IPS-15b (cell line): ENCODE measurements around the gene DNAJC5G.
A peak's percentile ranks its signal among the peaks of the same experiment; 100 is the strongest.
"Not testable (repeated sequence)": the region's sequence is repeated elsewhere in the genome, so short reads cannot be mapped to it uniquely, and the experiment has no call there.

Experiments
- H3K27me3 ChIP-seq: one replicate; pipeline ENCODE4 v1.6.1; 2013; ENCODE audit warnings: low read length; ENCODE audit not compliant: control insufficient read depth, insufficient read depth
- H3K36me3 ChIP-seq: one replicate; pipeline ENCODE4 v1.6.1; 2013; ENCODE audit warnings: low read length; ENCODE audit not compliant: control insufficient read depth, insufficient read depth
- H3K4me1 ChIP-seq: one replicate; pipeline ENCODE4 v1.6.1; 2013; ENCODE audit warnings: mild to moderate bottlenecking, low read length; ENCODE audit not compliant: control insufficient read depth, insufficient read depth
- H3K4me3 ChIP-seq: one replicate; pipeline ENCODE4 v1.5.1; 2013; ENCODE audit warnings: low read depth, low read length
- H3K9ac ChIP-seq: one replicate; pipeline ENCODE4 v1.6.1; 2013; ENCODE audit warnings: low read depth, mild to moderate bottlenecking, low read length
- H3K9me3 ChIP-seq: one replicate; pipeline ENCODE4 v1.6.1; 2013; ENCODE audit warnings: mild to moderate bottlenecking, low read length; ENCODE audit not compliant: control insufficient read depth, insufficient read depth

The DNAJC5G gene

GRCh38 chr2:27256855-27257454, 18.3 kb upstream of the DNAJC5G start:
- H3K4me3 ChIP-seq, result no peak overlapping the region
- H3K4me1 ChIP-seq, result peaks cover under 1% of the 10 kb centered on the region
- H3K9me3 ChIP-seq, result no peaks in the 10 kb centered on the region
- H3K27me3 ChIP-seq, result peaks cover 25% of the 10 kb centered on the region
- H3K9ac ChIP-seq, result no peak overlapping the region
- H3K36me3 ChIP-seq, result no peaks in the 10 kb centered on the region

DNA sequence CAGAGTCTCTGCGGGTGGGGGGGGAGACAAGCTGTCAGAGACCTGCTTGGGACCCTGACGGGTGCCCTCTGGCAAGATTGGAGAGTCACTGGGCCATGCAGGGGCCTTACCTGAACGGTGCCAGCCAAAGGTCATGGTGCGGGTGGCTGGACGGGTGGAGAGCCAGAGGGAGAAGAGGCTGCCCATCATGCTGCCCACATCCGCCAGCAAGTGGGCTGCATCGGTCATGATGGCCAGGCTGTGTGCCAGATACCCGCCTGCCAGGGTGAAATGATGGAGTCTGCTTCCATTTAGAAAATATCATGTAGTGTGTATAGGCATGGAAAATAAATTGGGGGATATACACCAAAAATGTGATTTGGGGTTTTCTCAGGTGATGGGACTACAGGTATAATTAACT, 17.2 kb upstream of the DNAJC5G start:
- no peaks in the 10 kb centered on the region for H3K4me1 ChIP-seq
- no peaks in the 10 kb centered on the region for H3K9me3 ChIP-seq
- no peaks in the 10 kb centered on the region for H3K36me3 ChIP-seq
- peaks cover 28% of the 10 kb centered on the region for H3K27me3 ChIP-seq
- H3K9ac ChIP-seq, result no peak overlapping the region
- no peak overlapping the region for H3K4me3 ChIP-seq

GRCh38 chr2:27261241-27261925, 13.8 kb upstream of the DNAJC5G start:
- Histone ChIP-seq H3K9ac (no peak overlapping the region), H3K4me3 (peak overlapping the region; percentile 58), H3K9me3 (no peaks in the 10 kb centered on the region), H3K36me3 (no peaks in the 10 kb centered on the region), H3K4me1 (no peaks in the 10 kb centered on the region), H3K27me3 (peaks cover 62% of the 10 kb centered on the region)

DNA sequence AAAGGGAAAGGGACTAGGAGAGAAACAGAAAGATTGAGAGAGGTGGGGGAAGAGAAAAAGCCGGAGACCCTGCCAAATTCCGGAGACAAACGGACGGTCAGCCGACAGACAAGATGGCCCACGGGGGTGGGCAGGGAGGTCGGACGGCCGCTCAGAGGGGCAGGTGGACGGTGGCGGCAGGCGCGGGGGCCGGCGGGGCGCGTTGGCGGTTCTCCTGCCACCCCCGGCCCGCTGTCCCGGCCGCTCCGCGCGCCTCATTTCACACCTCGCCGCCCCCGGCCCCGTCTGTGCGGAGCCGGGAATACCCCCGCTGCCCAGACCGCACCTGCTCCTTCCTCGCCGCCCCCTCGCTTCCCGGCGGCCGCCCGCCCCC, 13.3 kb upstream of the DNAJC5G start:
- Histone ChIP-seq H3K27me3 (peaks cover 67% of the 10 kb centered on the region), H3K4me1 (no peaks in the 10 kb centered on the region), H3K9ac (no peak overlapping the region), H3K9me3 (no peaks in the 10 kb centered on the region), H3K4me3 (peak overlapping the region; percentile 72), H3K36me3 (no peaks in the 10 kb centered on the region)

- no peaks in the 10 kb centered on the region for H3K4me1 ChIP-seq
- no peaks in the 10 kb centered on the region for H3K9me3 ChIP-seq
- H3K36me3 ChIP-seq, result no peaks in the 10 kb centered on the region
- H3K4me3 ChIP-seq, result peak within 1 kb of the TSS; percentile 72
- H3K27me3 ChIP-seq, result peaks cover 71% of the 10 kb centered on the region
- no peak within 1 kb of the TSS for H3K9ac ChIP-seq
These were observed 12.6 kb upstream of the DNAJC5G start, which contains the start of gene SLC30A3 for GRCh38 chr2:27262379-27263286. Gene SLC30A3, minus strand, starts transcription at chr2:27263047. Its CDS starts 141 bp downstream, at chr2:27262906.

GRCh38 chr2:27263287-27264252, 11.7 kb upstream of the DNAJC5G start:
- H3K4me3 ChIP-seq, result peak overlapping the region; percentile 72
- H3K9ac ChIP-seq, result no peak overlapping the region
- H3K27me3 ChIP-seq, result peaks cover 75% of the 10 kb centered on the region
- H3K36me3 ChIP-seq, result no peaks in the 10 kb centered on the region
- no peaks in the 10 kb centered on the region for H3K9me3 ChIP-seq
- H3K4me1 ChIP-seq, result no peaks in the 10 kb centered on the region

DNA sequence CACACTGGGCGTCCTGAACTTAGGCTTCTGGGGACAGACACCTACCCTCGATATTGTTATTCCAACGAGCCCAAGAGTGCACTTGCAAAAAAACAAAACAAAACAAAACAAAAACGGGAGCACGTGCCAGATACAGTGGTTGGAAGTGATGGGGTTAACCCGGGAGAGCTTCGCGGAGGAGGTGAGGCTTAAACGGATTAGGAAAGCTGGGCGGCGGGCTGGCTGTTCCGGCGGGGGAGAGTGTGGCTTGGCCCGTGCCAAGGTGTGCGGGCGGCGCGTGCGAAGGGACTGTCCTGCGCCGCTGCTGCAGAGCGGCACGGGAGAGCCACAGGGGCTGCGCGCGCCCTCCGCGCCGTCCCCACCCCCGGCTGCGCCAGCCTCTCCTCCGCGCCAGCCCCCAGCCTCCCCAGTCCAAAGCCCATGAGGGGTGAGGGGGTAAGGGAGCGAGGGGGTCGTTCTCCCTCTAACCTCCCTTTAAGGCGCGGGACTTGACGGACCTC, 10.9 kb upstream of the DNAJC5G start:
- H3K9ac ChIP-seq, result no peak overlapping the region
- no peaks in the 10 kb centered on the region for H3K36me3 ChIP-seq
- H3K4me3 ChIP-seq, result peak overlapping the region; percentile 72
- no peaks in the 10 kb centered on the region for H3K4me1 ChIP-seq
- H3K27me3 ChIP-seq, result peaks cover 79% of the 10 kb centered on the region
- no peaks in the 10 kb centered on the region for H3K9me3 ChIP-seq

- Histone ChIP-seq H3K27me3 (peaks cover 75% of the 10 kb centered on the region), H3K4me3 (peak overlapping the region; percentile 72)
These were observed 10.3 kb upstream of the DNAJC5G start for GRCh38 chr2:27264753-27265535.

GRCh38 chr2:27265536-27265870, 9.7 kb upstream of the DNAJC5G start:
- no peaks in the 10 kb centered on the region for H3K9me3 ChIP-seq
- peak overlapping the region; percentile 13 for H3K4me3 ChIP-seq
- H3K36me3 ChIP-seq, result no peaks in the 10 kb centered on the region
- peaks cover 69% of the 10 kb centered on the region for H3K27me3 ChIP-seq
- H3K9ac ChIP-seq, result no peak overlapping the region
- no peaks in the 10 kb centered on the region for H3K4me1 ChIP-seq

More at GRCh38 chr2:27264753-27265535, 10.3 kb upstream of the DNAJC5G start:
- Histone ChIP-seq H3K9ac (peak overlapping the region; percentile 58), H3K9me3 (no peaks in the 10 kb centered on the region), H3K4me1 (no peaks in the 10 kb centered on the region), H3K36me3 (no peaks in the 10 kb centered on the region)

GRCh38 chr2:27268296-27268695, 6.9 kb upstream of the DNAJC5G start:
- H3K9ac ChIP-seq, H3K36me3 ChIP-seq, H3K9me3 ChIP-seq, H3K4me1 ChIP-seq, H3K4me3 ChIP-seq: not testable (repeated sequence)
- H3K27me3 ChIP-seq, result peaks cover 51% of the 10 kb centered on the region
